PC-3 (cell line): ENCODE measurements around the gene SLTM.

Source experiments
- EZH2phosphoT487 ChIP-seq: fragments of 300-600 bp; sonication (generic); IDR thresholded peaks from 2 replicates; pipeline ENCODE4 v1.6.1; 2018; ENCODE audit warnings: mild to moderate bottlenecking, antibody characterized with exemption, low read length, borderline replicate concordance
- TF ChIP-seq, protein P1 (sequence below): fragments of 300-600 bp; sonication (generic); conservative IDR thresholded peaks from 2 replicates; pipeline ENCODE4 v1.5.1; 2017; ENCODE audit warnings: antibody characterized with exemption, low read depth, mild to moderate bottlenecking, low read length

DNA sequence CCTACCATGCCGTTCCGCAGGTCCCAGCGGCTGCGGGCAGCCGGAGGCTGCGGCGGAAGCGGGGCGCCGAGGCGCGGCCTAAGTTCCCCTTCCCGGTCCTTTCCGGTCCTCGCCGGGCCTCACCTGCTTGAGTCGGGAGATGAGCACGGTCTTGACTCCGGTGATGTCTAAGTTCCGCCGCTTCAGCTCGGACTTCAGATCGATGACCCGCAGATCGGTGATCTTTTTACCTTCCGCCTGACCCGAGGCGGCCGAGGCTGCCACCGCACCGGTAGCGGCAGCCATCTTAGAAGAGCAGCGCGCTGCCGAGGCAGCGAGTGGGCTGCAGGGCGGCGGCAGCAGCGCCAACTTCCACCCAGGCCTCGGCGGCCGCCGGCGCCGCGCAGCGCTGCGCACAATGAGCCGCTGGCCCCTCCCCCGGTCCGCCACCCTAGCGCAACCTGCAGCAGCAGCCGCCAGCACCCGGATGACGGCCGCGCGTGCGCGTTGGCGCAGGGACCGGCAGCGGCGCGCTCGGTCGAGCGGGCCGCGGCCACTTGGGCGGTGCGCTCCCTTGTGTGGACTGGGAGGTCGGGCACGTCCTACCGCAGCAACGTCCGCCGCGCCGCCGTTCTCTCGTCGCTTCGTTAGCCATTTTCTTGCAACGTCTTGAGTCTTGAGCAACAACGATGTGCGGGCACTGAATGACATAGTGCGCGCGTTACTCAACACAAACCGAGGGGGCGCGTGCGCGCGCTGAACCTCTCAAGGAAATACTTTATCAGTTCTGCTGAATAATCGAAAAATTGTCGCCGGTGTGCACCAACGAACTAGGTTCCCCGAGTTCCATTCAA is at the start of gene SLTM:
- TF ChIP-seq, protein P1, sequence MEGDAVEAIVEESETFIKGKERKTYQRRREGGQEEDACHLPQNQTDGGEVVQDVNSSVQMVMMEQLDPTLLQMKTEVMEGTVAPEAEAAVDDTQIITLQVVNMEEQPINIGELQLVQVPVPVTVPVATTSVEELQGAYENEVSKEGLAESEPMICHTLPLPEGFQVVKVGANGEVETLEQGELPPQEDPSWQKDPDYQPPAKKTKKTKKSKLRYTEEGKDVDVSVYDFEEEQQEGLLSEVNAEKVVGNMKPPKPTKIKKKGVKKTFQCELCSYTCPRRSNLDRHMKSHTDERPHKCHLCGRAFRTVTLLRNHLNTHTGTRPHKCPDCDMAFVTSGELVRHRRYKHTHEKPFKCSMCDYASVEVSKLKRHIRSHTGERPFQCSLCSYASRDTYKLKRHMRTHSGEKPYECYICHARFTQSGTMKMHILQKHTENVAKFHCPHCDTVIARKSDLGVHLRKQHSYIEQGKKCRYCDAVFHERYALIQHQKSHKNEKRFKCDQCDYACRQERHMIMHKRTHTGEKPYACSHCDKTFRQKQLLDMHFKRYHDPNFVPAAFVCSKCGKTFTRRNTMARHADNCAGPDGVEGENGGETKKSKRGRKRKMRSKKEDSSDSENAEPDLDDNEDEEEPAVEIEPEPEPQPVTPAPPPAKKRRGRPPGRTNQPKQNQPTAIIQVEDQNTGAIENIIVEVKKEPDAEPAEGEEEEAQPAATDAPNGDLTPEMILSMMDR: peak; percentile 22; the same call in 1 of the 2 replicates
- TF ChIP-seq EZH2phosphoT487: no peak
